ENCODE results near the gene PKN2.
"Not testable (repeated sequence)": the region's sequence is repeated elsewhere in the genome, so short reads cannot be mapped to it uniquely, and the experiment has no call there.

Gene PKN2

DNA sequence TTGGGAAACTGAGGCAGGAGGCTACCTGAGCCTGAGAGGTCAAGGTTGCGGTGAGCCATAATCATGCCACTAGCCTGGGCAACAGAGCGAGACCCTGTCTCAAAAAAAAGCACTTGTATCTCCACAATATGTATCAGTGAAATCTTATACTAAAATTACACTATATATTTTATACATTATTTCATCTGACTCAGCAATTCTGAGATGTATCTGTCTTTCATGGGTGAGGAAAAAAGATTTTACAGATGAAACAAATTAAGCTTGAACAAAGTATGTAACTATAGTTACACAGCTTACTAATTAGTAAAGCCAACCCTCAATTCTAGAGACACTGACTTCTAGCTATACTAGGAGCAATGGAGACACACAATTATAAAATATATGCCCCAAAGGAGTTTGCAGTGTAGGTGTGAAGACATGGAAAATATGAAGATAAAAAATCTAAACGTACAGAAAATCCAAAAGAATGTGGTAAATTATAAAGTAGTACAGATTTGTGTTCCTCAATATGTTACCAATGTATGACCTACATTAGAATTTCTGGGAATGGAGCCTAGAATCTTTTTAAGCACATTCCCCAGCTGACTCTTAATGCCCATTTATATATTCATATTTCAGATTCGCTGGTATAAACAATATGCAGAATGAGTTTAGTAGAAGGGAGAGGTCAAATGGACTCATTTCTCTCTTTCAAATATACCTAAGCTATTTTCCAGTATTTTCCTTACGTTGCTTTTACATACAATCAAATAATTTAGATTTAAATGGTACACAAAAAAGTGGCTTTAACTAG lies 192.7 kb downstream of the PKN2 start:
- in situ Hi-C loops (cut with MboI; ENCODE audit: low sequenced_read_pairs), result no loop called here

DNA sequence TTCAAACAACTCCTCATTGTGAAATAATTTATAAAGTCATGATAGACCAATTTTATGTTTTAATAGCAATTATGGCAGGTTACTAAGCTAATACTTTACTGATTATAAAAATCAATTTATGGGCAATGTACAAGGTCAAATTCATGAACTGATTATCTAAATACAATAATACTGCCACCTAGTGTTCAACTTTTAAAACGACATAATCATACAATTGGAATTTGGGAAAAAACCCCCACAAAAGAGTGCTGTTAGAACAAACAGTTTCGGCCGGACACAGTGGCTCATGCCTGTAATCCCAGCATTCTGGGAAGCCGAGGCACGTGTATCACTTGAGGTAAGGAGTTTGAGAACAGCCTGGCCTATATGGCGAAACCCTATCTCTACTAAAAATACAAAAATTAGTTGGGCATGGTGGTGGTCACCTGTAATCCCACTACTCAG lies 193.3 kb downstream of the PKN2 start:
- in situ Hi-C loops (cut with MboI; ENCODE audit: low sequenced_read_pairs), result no loop called here

DNA sequence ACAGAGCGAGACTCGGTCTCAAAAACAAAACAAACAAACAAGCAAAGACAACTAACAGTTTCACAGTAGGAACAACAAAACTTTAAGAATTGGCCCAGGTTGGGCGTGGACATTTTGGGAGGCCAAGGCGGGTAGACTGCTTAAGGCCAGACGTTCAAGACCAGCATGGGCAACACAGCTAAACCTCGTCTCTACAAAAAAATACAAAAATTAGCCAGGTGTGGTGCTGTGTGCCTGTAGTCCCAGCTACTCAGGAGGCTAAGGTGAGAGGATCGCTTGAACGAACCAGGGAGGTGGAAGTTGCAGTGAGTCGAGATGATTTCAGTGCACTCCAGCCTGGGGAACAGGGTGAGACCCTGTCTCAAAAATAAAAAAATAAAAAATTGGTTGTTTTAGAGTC lies 193.8 kb downstream of the PKN2 start:
- in situ Hi-C loops (cut with MboI; ENCODE audit: low sequenced_read_pairs), result no loop called here

DNA sequence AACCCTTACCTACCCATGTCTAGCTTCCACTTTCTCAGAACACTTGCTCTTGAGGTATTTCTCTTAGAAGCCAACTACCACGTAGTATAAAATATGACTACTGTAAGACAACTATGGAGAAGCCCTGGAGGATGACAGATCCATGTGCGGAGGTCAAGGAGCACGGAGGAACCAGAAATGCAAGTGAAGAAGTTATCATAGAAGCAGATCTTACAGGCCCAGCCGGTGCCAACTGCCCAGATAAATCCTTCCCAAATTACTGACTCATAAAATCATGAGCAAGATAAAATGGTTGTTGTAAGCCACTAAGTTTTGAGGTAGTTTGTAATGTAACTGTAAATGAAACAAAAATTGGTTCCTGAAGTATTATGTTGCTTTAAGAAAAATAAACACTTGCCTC lies 194.7 kb downstream of the PKN2 start:
- in situ Hi-C loops (cut with MboI; ENCODE audit: low sequenced_read_pairs), result no loop called here

DNA sequence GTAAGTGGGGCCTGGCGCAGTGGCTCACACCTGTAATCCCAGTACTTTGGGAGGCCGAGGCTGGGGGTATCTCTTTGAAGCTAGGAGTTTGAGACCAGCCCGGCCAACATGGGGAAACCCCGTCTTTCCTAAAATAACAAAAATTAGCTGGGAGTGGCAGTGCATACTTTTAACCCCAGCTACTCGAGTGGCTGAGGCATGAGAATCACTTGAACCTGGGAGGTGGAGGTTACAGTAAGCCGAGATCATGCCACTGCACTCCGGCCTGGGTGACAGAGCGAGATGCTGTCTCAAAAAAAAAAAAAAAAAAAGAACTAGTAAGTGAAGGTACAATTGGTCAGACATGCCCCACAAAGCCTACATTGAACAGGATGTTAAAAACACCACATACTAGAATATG lies 196.6 kb downstream of the PKN2 start:
- in situ Hi-C loops (cut with MboI; ENCODE audit: low sequenced_read_pairs), result not testable (repeated sequence)

DNA sequence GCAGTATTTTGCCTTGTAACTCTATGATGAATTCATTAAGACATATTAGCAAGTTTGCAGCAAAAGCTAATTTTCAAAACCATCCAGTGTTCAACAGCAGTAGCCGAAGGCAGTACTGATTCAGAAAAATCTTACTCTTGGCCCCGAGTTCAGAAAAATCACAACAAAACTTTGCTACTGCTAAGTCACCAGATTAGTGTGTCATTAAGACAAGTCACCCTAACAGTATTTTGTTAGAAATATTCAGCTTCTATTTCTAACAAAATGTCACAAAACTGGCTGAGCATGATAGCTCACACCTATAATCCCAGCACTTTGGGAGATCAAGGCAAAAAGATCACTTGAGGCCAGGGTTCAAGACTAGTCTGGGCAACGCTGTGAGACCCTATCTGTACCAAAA lies 199.1 kb downstream of the PKN2 start:
- in situ Hi-C loops (cut with MboI; ENCODE audit: low sequenced_read_pairs), result no loop called here
